CD4-positive, alpha-beta T cell (primary cell): ENCODE data around the gene OR2T29. TPM values are rescaled to one million over a fixed set of nuclear protein-coding genes. Genes with fewer than 3 reads are reported as not detected.
"Not testable (repeated sequence)": the region's sequence is repeated elsewhere in the genome, so short reads cannot be mapped to it uniquely, and the experiment has no call there.

Source experiments
- ATAC-seq: fragments of 200-7000 bp; cut with Tn5 transposase; one replicate; pipeline ENCODE4 v1.10.0; 2022; ENCODE audit warnings: mild to moderate bottlenecking; ENCODE audit not compliant: poor library complexity
- CTCF ChIA-PET: fragments of 350-600 bp; sonication (Branson Sonifier 250); formaldehyde crosslinking; loops from one replicate; lab custom pipeline; 2021; ENCODE audit warnings: antibody characterized with exemption, inconsistent platforms; lab: Charles Lee
- POLR2A ChIA-PET: fragments of 350-600 bp; sonication (Branson Sonifier 250); formaldehyde crosslinking; loops from one replicate; lab custom pipeline; 2021; ENCODE audit warnings: antibody characterized with exemption, inconsistent platforms; lab: Charles Lee
- DNase-seq, 14 experiments: peaks; one replicate each; pipeline ENCODE4 v3.0.0-alpha.2; 2013 to 2020; ENCODE audit warnings: mixed read lengths in 2 of 14
- H3K27ac ChIP-seq, 2 donors: one replicate each; pipeline versions ENCODE4 v1.5.1 to v1.7.0; 2013; ENCODE audit warnings: low read length in 2 of 2, low read depth in 1 of 2, mild to moderate bottlenecking in 1 of 2
- H3K27me3 ChIP-seq, 2 experiments: 1 replicate in 1 of 2; 2 replicates in 1 of 2; pipeline versions ENCODE4 v1.6.1 to v1.7.0; 2013; ENCODE audit warnings: low read length in 2 of 2, control low read depth in 1 of 2, mild to moderate bottlenecking in 1 of 2, moderate library complexity in 1 of 2; ENCODE audit not compliant: insufficient read depth in 2 of 2, control insufficient read depth in 1 of 2
- H3K36me3 ChIP-seq: one replicate; pipeline ENCODE4 v1.6.1; 2013; ENCODE audit warnings: low read length, control low read depth; ENCODE audit not compliant: insufficient read depth
- H3K4me1 ChIP-seq: one replicate; pipeline ENCODE4 v1.6.1; 2013; ENCODE audit warnings: low read length, control low read depth; ENCODE audit not compliant: insufficient read depth
- H3K4me3 ChIP-seq: one replicate; pipeline ENCODE4 v1.5.1; 2013; ENCODE audit warnings: mild to moderate bottlenecking, low read length, moderate library complexity
- H3K9me3 ChIP-seq, 2 experiments: 1 replicate in 1 of 2; 2 replicates in 1 of 2; pipeline versions ENCODE4 v1.6.1 to v1.7.0; 2013; ENCODE audit warnings: low read length in 2 of 2, mild to moderate bottlenecking in 2 of 2, control low read depth in 1 of 2, moderate library complexity in 1 of 2; ENCODE audit not compliant: control insufficient read depth in 1 of 2, insufficient read depth in 1 of 2
- H3K27ac Mint-ChIP-seq: one replicate; pipeline ENCODE4 v1.8.0; 2020; ENCODE audit warnings: mixed read lengths
- H3K27me3 Mint-ChIP-seq: one replicate; pipeline ENCODE4 v1.8.0; 2021; ENCODE audit warnings: mixed read lengths
- H3K36me3 Mint-ChIP-seq: one replicate; pipeline ENCODE4 v1.8.0; 2021; ENCODE audit warnings: low read depth, mixed read lengths
- H3K4me1 Mint-ChIP-seq: one replicate; pipeline ENCODE4 v1.8.0; 2021; ENCODE audit warnings: low read depth, mixed read lengths
- H3K4me3 Mint-ChIP-seq: one replicate; pipeline ENCODE4 v1.8.0; 2020; ENCODE audit warnings: mild to moderate bottlenecking, mixed read lengths
- H3K9me3 Mint-ChIP-seq: one replicate; pipeline ENCODE4 v1.8.0; 2020; ENCODE audit warnings: mixed read lengths
- CTCF ChIP-seq: fragments of 200-600 bp; IDR thresholded peaks from one replicate; pipeline ENCODE4 v1.8.0; 2022; ENCODE audit warnings: antibody characterized with exemption, mild to moderate bottlenecking
- intact Hi-C, 2 experiments: fragments of 100-400 bp; cut with DNase I in 1 of 2; cut with micrococcal nuclease in 1 of 2; formaldehyde crosslinking; loops; one replicate each; pipeline versions ENCODE4 v1.15.1 to v1.9.0; 2023 to 2025; cut with DNase I, micrococcal nuclease
- total RNA-seq, 174 experiments: library from RNA in 2 of 174; stranded (reverse) in 2 of 174; gene quantifications; one replicate each; pipeline ENCODE4 v1.2.3 and lab custom pipeline; 2021 to 2026

OR2T29 gene
- total RNA-seq, 2 experiments from 2014 or later, result not detected

DNA sequence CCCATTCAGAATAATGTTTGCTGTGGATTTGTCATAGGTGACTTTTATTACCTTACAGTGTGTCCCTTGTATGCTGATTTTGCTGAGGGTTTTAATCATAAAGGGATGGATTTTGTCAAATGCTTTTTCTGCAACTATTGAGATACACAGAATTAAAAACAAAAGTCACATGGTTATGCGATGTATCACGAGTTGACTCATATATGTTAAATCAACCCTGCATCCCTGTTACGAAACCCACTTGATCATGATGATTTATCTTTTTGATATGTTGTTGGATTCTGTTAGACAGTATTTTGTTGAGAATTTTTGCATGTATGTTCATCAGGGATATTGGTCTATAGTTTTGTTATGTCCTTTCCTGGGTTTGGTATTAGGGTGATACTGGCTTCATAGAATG lies 22.7 kb upstream of the OR2T29 start:
- ChIA-PET POLR2A (no interaction called here), CTCF (no interaction called here)
- no peaks in the 10 kb centered on the region for H3K36me3 ChIP-seq
- ATAC-seq (no peak), DNase-seq (no peak)
- H3K4me3 ChIP-seq, result no peak overlapping the region
- Mint-ChIP-seq H3K4me3 (no peak overlapping the region), H3K4me1 (no peaks in the 10 kb centered on the region), H3K36me3 (no peaks in the 10 kb centered on the region), H3K9me3 (peaks cover 2% of the 10 kb centered on the region), H3K27ac (no peak overlapping the region), H3K27me3 (no peaks in the 10 kb centered on the region)
- intact Hi-C loops, result no loop called here
- no peak for TF ChIP-seq CTCF
- no peak overlapping the region for H3K27ac ChIP-seq
- H3K4me1 ChIP-seq, result no peaks in the 10 kb centered on the region
- H3K9me3 ChIP-seq, result peaks cover 0 to 3% of the 10 kb centered on the region in 2 experiments
- no peaks in the 10 kb centered on the region for H3K27me3 ChIP-seq

DNA sequence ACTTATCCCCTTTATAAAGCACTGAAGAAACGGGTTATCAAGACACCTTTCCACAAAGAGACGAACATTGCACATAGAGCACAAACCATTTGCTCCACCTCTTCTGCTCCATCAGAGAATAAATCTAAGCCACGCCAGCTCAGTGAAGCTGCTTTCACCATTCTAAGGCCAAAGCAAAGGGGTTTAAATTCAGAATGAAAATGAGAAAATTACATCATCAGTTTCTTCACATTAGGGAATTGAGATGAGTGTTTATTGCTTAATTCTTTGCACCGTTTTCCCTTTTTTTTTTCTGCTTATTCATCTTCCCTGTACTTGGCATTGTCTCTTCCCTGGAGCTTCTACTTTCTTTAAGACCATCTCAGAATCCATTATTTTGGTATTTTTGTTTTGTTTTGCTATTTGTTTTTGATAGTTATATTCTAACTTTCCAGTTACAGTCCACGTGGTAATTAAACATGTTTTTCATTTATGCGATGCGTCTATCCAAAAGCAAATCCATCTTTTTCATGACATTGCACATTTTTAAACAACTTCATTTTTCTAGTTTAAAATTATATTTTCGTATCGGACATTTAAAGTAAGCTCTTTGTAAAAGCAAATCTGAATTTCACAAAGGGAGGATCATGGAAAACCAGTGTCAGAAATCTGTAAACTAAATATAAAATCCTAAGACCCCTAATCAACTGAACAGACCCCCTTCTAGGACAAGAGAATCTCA lies 13.8 kb upstream of the OR2T29 start:
- intact Hi-C loops, result no loop called here
- no peaks in the 10 kb centered on the region for H3K4me1 ChIP-seq
- H3K4me3 ChIP-seq, result no peak overlapping the region
- DNase-seq, result no peak
- H3K36me3 ChIP-seq, result no peaks in the 10 kb centered on the region
- no peaks in the 10 kb centered on the region for H3K27me3 ChIP-seq
- Mint-ChIP-seq H3K27ac (no peak overlapping the region), H3K27me3 (no peaks in the 10 kb centered on the region), H3K4me1 (no peaks in the 10 kb centered on the region), H3K4me3 (no peak overlapping the region), H3K36me3 (no peaks in the 10 kb centered on the region), H3K9me3 (peaks cover 2% of the 10 kb centered on the region)
- no peaks in the 10 kb centered on the region for H3K9me3 ChIP-seq
- ATAC-seq, result no peak
- H3K27ac ChIP-seq, result no peak overlapping the region
- no peak for TF ChIP-seq CTCF
- POLR2A ChIA-PET, result no interaction called here
- CTCF ChIA-PET, result no interaction called here

GRCh38 chr1:248574657-248575056 lies 12.1 kb upstream of the OR2T29 start, which contains the start of gene OR2T34:
Gene OR2T34 (minus strand): TSS chr1:248574757. CDS start chr1:248574757, 0 bp downstream.
- H3K36me3 Mint-ChIP-seq, ATAC-seq, intact Hi-C loops, H3K9me3 ChIP-seq, H3K4me3 ChIP-seq, H3K36me3 ChIP-seq, DNase-seq, H3K27me3 Mint-ChIP-seq, H3K27me3 ChIP-seq, H3K4me1 Mint-ChIP-seq, H3K4me1 ChIP-seq, H3K27ac Mint-ChIP-seq, H3K27ac ChIP-seq, CTCF ChIA-PET, POLR2A ChIA-PET, H3K9me3 Mint-ChIP-seq, H3K4me3 Mint-ChIP-seq: not testable (repeated sequence)

DNA sequence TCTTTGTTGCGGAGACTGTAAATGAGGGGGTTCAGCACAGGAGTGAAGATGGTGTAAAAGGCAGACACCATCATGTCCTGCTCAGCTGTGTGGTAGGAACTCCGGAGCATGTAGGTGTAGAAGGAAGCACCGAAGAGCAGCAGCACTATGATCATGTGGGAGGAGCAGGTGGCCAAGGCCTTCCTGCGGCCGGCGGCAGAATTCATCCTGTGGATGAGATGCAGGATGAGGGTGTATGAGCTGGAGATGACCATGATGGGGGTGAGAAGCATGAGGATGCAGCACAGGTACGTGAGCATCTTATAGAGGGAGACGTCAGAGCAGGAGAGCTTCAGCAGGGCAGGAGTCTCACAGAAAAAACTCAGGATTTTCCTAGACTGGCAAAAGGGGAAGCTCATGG lies 11.3 kb upstream of the OR2T29 start:
- H3K27ac ChIP-seq, H3K4me1 Mint-ChIP-seq, H3K9me3 ChIP-seq, DNase-seq, CTCF ChIA-PET, H3K36me3 ChIP-seq, H3K27me3 Mint-ChIP-seq, H3K36me3 Mint-ChIP-seq, intact Hi-C loops, H3K9me3 Mint-ChIP-seq, POLR2A ChIA-PET, H3K4me1 ChIP-seq, H3K4me3 Mint-ChIP-seq, ATAC-seq, H3K27me3 ChIP-seq, H3K27ac Mint-ChIP-seq, H3K4me3 ChIP-seq: not testable (repeated sequence)

GRCh38 chr1:248572049-248572448 lies 9.5 kb upstream of the OR2T29 start:
- CTCF ChIA-PET, H3K27me3 Mint-ChIP-seq, H3K4me3 ChIP-seq, H3K9me3 ChIP-seq, H3K4me3 Mint-ChIP-seq, POLR2A ChIA-PET, H3K27ac Mint-ChIP-seq, H3K4me1 ChIP-seq, H3K27me3 ChIP-seq, intact Hi-C loops, ATAC-seq, DNase-seq, H3K36me3 Mint-ChIP-seq, H3K4me1 Mint-ChIP-seq, H3K27ac ChIP-seq, H3K36me3 ChIP-seq, H3K9me3 Mint-ChIP-seq: not testable (repeated sequence)

- H3K36me3 Mint-ChIP-seq, H3K4me1 ChIP-seq, CTCF ChIA-PET, H3K4me3 Mint-ChIP-seq, DNase-seq, H3K27ac ChIP-seq, intact Hi-C loops, H3K27me3 ChIP-seq, ATAC-seq, H3K36me3 ChIP-seq, POLR2A ChIA-PET, H3K4me3 ChIP-seq, H3K9me3 Mint-ChIP-seq, H3K27me3 Mint-ChIP-seq, H3K9me3 ChIP-seq: not testable (repeated sequence)
- H3K27ac Mint-ChIP-seq, result peak overlapping the region; percentile 42
- H3K4me1 Mint-ChIP-seq, result peaks cover 14% of the 10 kb centered on the region
Observed at GRCh38 chr1:248570811-248571210, 8.2 kb upstream of the OR2T29 start.
